GM12878 (cell line): ENCODE measurements around the gene DUOXA1. TPM values are rescaled to one million over a fixed set of nuclear protein-coding genes. Genes with fewer than 3 reads are reported as not detected.

Experiments
- ATAC-seq: fragments of 200-7000 bp; cut with Tn5 transposase; 3 replicates; pipeline ENCODE4 v1.9.1; 2020; ENCODE audit warnings: mild to moderate bottlenecking, moderate library complexity
- BruUV-seq: library from RNA; stranded (reverse); fragments of 400-500 nt; replicated peaks from 2 replicates; lab custom pipeline; 2021; lab: Mats Ljungman, UMichigan
- CTCF ChIA-PET: fragments of 300-600 bp; sonication (Branson Sonifier 250); formaldehyde crosslinking; extraction: SDS; loops from one replicate; lab custom pipeline; 2021; ENCODE audit warnings: inconsistent platforms; lab: Yijun Ruan, JAX
- POLR2A ChIA-PET: fragments of 350-600 bp; formaldehyde crosslinking; extraction: SDS; loops from one replicate; lab custom pipeline; 2021; ENCODE audit warnings: inconsistent platforms; lab: Charles Lee
- RAD21 ChIA-PET: fragments of 300-600 bp; sonication (Branson Sonifier 250); formaldehyde crosslinking; loops from one replicate; lab custom pipeline; 2023; ENCODE audit warnings: antibody characterized with exemption; ENCODE audit not compliant: unreplicated experiment; lab: Charles Lee
- SMC1A ChIA-PET: fragments of 300-600 bp; sonication (Branson Sonifier 250); formaldehyde crosslinking; loops from one replicate; lab custom pipeline; 2023; ENCODE audit not compliant: unreplicated experiment, uncharacterized antibody; lab: Charles Lee
- DNase-seq: peaks from one replicate; pipeline ENCODE4 v3.0.0-alpha.2; 2011; ENCODE audit warnings: low read depth, low spot score
- FAIRE-seq: peaks from 3 replicates; lab custom pipeline; 2011; peaks lifted over from hg19 to GRCh38; lab: Jason Lieb, UNC
- H2AFZ ChIP-seq: 2 replicates; pipeline ENCODE4 v1.6.0; 2011; ENCODE audit warnings: low read depth, low read length, control low read depth; ENCODE audit not compliant: control insufficient read depth
- H3K27ac ChIP-seq: 2 replicates; pipeline ENCODE4 v1.5.1; 2011; ENCODE audit warnings: control low read depth; ENCODE audit not compliant: control insufficient read depth, insufficient read depth
- H3K27me3 ChIP-seq, 2 experiments: replicated peaks in 1 of 2; 2 replicates each; pipeline versions ENCODE4 v1.6.0 to v1.6.1; 2011; ENCODE audit warnings: low read length in 1 of 2; ENCODE audit not compliant: control insufficient read depth in 2 of 2, insufficient read depth in 2 of 2
- H3K36me3 ChIP-seq, 2 experiments: 2 replicates each; pipeline ENCODE4 v1.5.1; 2011; ENCODE audit warnings: low read length in 1 of 2; ENCODE audit not compliant: control insufficient read depth in 2 of 2, insufficient read depth in 2 of 2
- H3K4me1 ChIP-seq: 2 replicates; pipeline ENCODE4 v1.6.1; 2011; ENCODE audit warnings: mild to moderate bottlenecking, low read length, moderate library complexity, mixed read lengths; ENCODE audit not compliant: control insufficient read depth, insufficient read depth
- H3K4me2 ChIP-seq: 2 replicates; pipeline ENCODE4 v1.6.0; 2011; ENCODE audit warnings: control low read depth; ENCODE audit not compliant: control insufficient read depth, insufficient read depth
- H3K4me3 ChIP-seq: fragments of 200-600 bp; sonication (generic); 2 replicates; pipeline ENCODE4 v1.5.1; 2016
- H3K79me2 ChIP-seq: 2 replicates; pipeline ENCODE4 v1.6.0; 2011; ENCODE audit warnings: low read length; ENCODE audit not compliant: control insufficient read depth, insufficient read depth
- H3K9ac ChIP-seq: 2 replicates; pipeline ENCODE4 v1.8.0; 2011; ENCODE audit warnings: low read length, control low read depth, mixed read lengths; ENCODE audit not compliant: control insufficient read depth, insufficient read depth
- H3K9me3 ChIP-seq: replicated peaks from 3 replicates; pipeline ENCODE4 v1.5.1; 2011; ENCODE audit warnings: mild to moderate bottlenecking, low read length; ENCODE audit not compliant: control insufficient read depth, insufficient read depth
- H4K20me1 ChIP-seq: 2 replicates; pipeline ENCODE4 v1.6.0; 2011; ENCODE audit not compliant: control insufficient read depth, insufficient read depth
- BCL11A ChIP-seq: IDR thresholded peaks from 2 replicates; pipeline ENCODE4 v1.6.1; 2011; ENCODE audit warnings: low read depth, low read length
- BCLAF1 ChIP-seq: fragments of 450-650 bp; IDR thresholded peaks from 2 replicates; pipeline ENCODE4 v1.6.1; 2017; ENCODE audit warnings: antibody characterized with exemption, mild to moderate bottlenecking, moderate library complexity
- FOXM1 ChIP-seq: IDR thresholded peaks from 2 replicates; pipeline ENCODE4 v1.6.1; 2012; ENCODE audit warnings: low read depth, mild to moderate bottlenecking, inconsistent platforms, low read length, moderate library complexity
- GATAD2B ChIP-seq: fragments of 450-650 bp; conservative IDR thresholded peaks from 2 replicates; pipeline ENCODE4 v1.6.1; 2017; ENCODE audit warnings: low read depth, mild to moderate bottlenecking, moderate library complexity
- IKZF2 ChIP-seq, 2 experiments: fragments of 450-650 bp; IDR thresholded peaks; 2 replicates each; pipeline ENCODE4 v1.6.1; 2017; ENCODE audit warnings: mild to moderate bottlenecking in 2 of 2, moderate library complexity in 2 of 2
- JUNB ChIP-seq: IDR thresholded peaks from 2 replicates; pipeline ENCODE4 v1.6.1; 2016; ENCODE audit warnings: antibody characterized with exemption, mild to moderate bottlenecking
- MYC ChIP-seq: IDR thresholded peaks from 2 replicates; pipeline ENCODE4 v1.6.1; 2011; ENCODE audit warnings: mild to moderate bottlenecking, low read length, moderate library complexity, inconsistent platforms; ENCODE audit not compliant: insufficient read depth, insufficient replicate concordance, insufficient read length, severe bottlenecking
- NR2F1 ChIP-seq: fragments of 450-650 bp; conservative IDR thresholded peaks from 2 replicates; pipeline ENCODE4 v1.6.1; 2017; ENCODE audit warnings: mild to moderate bottlenecking
- PAX5 ChIP-seq: IDR thresholded peaks from 2 replicates; pipeline ENCODE4 v1.6.1; 2011; ENCODE audit warnings: low read depth, low read length, borderline replicate concordance
- RAD51 ChIP-seq: fragments of 450-650 bp; IDR thresholded peaks from 2 replicates; pipeline ENCODE4 v1.6.1; 2016; ENCODE audit warnings: moderate library complexity, mild to moderate bottlenecking, inconsistent platforms
- RBBP5 ChIP-seq: fragments of 200-600 bp; sonication (generic); conservative IDR thresholded peaks from 2 replicates; pipeline ENCODE4 v1.6.1; 2016
- RELA ChIP-seq: fragments of 450-650 bp; IDR thresholded peaks from 2 replicates; pipeline ENCODE4 v1.8.0; 2014; ENCODE audit warnings: borderline replicate concordance; ENCODE audit not compliant: partially characterized antibody
- SRF ChIP-seq, 2 experiments: IDR thresholded peaks; 2 replicates each; pipeline ENCODE4 v1.6.1; 2011; ENCODE audit warnings: low read depth in 2 of 2, low read length in 2 of 2, mild to moderate bottlenecking in 1 of 2, moderate library complexity in 1 of 2
- TCF3 ChIP-seq: IDR thresholded peaks from 2 replicates; pipeline ENCODE4 v1.6.1; 2012; ENCODE audit warnings: low read depth, mild to moderate bottlenecking, low read length, borderline replicate concordance; ENCODE audit not compliant: insufficient read depth
- ZNF592 ChIP-seq: fragments of 450-650 bp; IDR thresholded peaks from 2 replicates; pipeline ENCODE4 v1.6.1; 2017; ENCODE audit warnings: mild to moderate bottlenecking, moderate library complexity
- WGBS: methylation state at CpG from one replicate; pipeline ENCODE4 v1.1.6; 2016; ENCODE audit warnings: low lambda C conversion rate; ENCODE audit not compliant: insufficient replicate concordance, insufficient coverage; ENCODE audit errors: missing lambda C conversion rate; 5-methylcytosine and 5-hydroxymethylcytosine counted together
- in situ Hi-C: fragments of 300-500 bp; cut with MboI; formaldehyde crosslinking; loops from 9 replicates; pipeline ENCODE4 v1.14.3; 2018; ENCODE audit warnings: mixed read lengths
- intact Hi-C: fragments of 100-400 bp; cut with micrococcal nuclease; formaldehyde crosslinking; loops from one replicate; pipeline ENCODE4 v1.14.2; 2022; ENCODE audit not compliant: unreplicated experiment
- polyA plus RNA-seq, 11 experiments: library from polyadenylated mRNA; depleted of rRNA in 4 of 11; unstranded in 6 of 11; stranded (reverse) in 5 of 11; fragments of >200 nt; fragmentation: Nextera tagmentation in 4 of 11; fragmentation: Illumina TruSeq in 1 of 11; extraction: Ambion mirVana in 4 of 11; extraction: Trizol in 1 of 11; gene quantifications; 1 replicate in 1 of 11; 2 replicates in 10 of 11; pipeline versions ENCODE4 v1.2.1 to v1.2.3, GENCODE V29; 2011 to 2016; ENCODE audit warnings: inconsistent platforms in 2 of 11, missing spikeins in 2 of 11, low read depth in 1 of 11
- total RNA-seq, 4 experiments: library from RNA; depleted of rRNA in 3 of 4; stranded (reverse); fragments of >200 nt in 3 of 4; fragmentation: Illumina TruSeq in 1 of 4; extraction: Trizol in 1 of 4; gene quantifications; 2 replicates each; pipeline versions ENCODE4 v1.2.1 to v1.2.3, GENCODE V29; 2013 to 2021

Gene DUOXA1
- total and polyA plus RNA-seq, 10 of the 15 experiments (the other 5 are each of a cell fraction or from before 2014, with no cell fraction given): 0.08 TPM; not detected in 9

GRCh38 chr15:45148076-45149059 lies 18.7 kb upstream of the DUOXA1 start:
- ChIA-PET POLR2A (no interaction called here), CTCF (interaction anchor here (1.2 kb wide), 1 partner anchor 22 kb away, joined by 4 read pairs; no protein-coding TSS in a partner anchor)
- no peak for ATAC-seq
- TF ChIP-seq PAX5 (no peak), NR2F1 (no peak), MYC (no peak), IKZF2 (IDR thresholded peaks at IDR 0.05) (no peak), JUNB (no peak), RELA (no peak), RBBP5 (no peak), TCF3 (no peak), FOXM1 (no peak), BCLAF1 (no peak), RAD51 (no peak), GATAD2B (no peak), BCL11A (no peak), ZNF592 (no peak), SRF (IDR thresholded peaks at IDR 0.05; ENCODE audit: low read depth in 2 of 2, low read length in 2 of 2) (no peak)

More at GRCh38 chr15:45148076-45149059, 18.7 kb upstream of the DUOXA1 start:
- Histone ChIP-seq H3K9ac (no peak overlapping the region), H3K79me2 (no peaks in the 10 kb centered on the region), H3K4me3 (no peak overlapping the region), H3K4me2 (no peak overlapping the region), H3K27ac (no peak overlapping the region), H2AFZ (no peak overlapping the region), H4K20me1 (no peaks in the 10 kb centered on the region), H3K36me3 (no peaks in the 10 kb centered on the region), H3K27me3 (no peaks in the 10 kb centered on the region), H3K9me3 (no peaks in the 10 kb centered on the region), H3K4me1 (no peaks in the 10 kb centered on the region)
- no TSS peak for BruUV-seq
- in situ Hi-C loops (no loop called here), intact Hi-C loops (no loop called here)
- SMC1A ChIA-PET: no interaction called here
- FAIRE-seq: no peak
- WGBS: 75% methylated on average over 12 of the region's 12 CpGs
- RAD21 ChIA-PET: no interaction called here
- no peak for DNase-seq
